Measurements from ENCODE around the gene FMNL1. TPM values are rescaled to one million over a fixed set of nuclear protein-coding genes. Genes with fewer than 3 reads are reported as not detected.

The FMNL1 gene
- total and polyA plus RNA-seq, 2 donors from 2014 or later: 2.3 to 32.9 TPM

DNA sequence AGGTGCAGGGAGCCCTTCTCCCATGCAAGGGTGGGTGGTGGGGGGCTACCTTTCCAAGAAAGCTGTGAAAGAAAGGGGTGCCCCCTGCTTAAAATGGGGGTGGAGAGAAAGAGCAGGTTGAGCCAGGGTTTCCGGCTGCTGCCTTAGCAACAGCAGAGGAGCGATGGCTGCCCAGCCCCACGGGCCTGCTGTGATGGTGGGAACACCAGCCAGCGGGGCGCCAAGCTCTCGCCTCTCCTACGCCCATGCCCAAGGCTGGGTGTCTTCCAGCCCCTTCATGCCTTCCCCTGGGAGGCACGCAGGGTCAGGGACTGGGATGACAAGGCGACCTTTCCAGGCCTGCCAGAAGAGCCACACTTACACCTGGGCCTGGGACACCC, 3.0 kb downstream of the FMNL1 start:
- DNase-seq (no peak), FAIRE-seq (no peak)
- intact Hi-C loops (cut with DNase I): loop anchor here (10.0 kb wide), 1 partner anchor 160 kb away; no protein-coding TSS in a partner anchor
- TF ChIP-seq, protein P1, sequence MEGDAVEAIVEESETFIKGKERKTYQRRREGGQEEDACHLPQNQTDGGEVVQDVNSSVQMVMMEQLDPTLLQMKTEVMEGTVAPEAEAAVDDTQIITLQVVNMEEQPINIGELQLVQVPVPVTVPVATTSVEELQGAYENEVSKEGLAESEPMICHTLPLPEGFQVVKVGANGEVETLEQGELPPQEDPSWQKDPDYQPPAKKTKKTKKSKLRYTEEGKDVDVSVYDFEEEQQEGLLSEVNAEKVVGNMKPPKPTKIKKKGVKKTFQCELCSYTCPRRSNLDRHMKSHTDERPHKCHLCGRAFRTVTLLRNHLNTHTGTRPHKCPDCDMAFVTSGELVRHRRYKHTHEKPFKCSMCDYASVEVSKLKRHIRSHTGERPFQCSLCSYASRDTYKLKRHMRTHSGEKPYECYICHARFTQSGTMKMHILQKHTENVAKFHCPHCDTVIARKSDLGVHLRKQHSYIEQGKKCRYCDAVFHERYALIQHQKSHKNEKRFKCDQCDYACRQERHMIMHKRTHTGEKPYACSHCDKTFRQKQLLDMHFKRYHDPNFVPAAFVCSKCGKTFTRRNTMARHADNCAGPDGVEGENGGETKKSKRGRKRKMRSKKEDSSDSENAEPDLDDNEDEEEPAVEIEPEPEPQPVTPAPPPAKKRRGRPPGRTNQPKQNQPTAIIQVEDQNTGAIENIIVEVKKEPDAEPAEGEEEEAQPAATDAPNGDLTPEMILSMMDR (IDR thresholded peaks at IDR 0.05; ENCODE audit: borderline replicate concordance, extremely low read depth, insufficient read depth): no peak
- H3K9ac ChIP-seq (ENCODE audit: low read length in 3 of 3): no peak overlapping the region
- H3K9me3 ChIP-seq (ENCODE audit: control insufficient read depth in 2 of 3, insufficient read depth in 1 of 3, low read length in 3 of 3): no peaks in the 10 kb centered on the region
- H3K36me3 ChIP-seq (ENCODE audit: control insufficient read depth in 2 of 3, insufficient read depth in 3 of 3, low read length in 3 of 3): no peaks in the 10 kb centered on the region
- H3K27me3 ChIP-seq (ENCODE audit: control insufficient read depth, insufficient read depth, low read length): no peaks in the 10 kb centered on the region
- peaks cover 0 to 2% (median 0%) of the 10 kb centered on the region in 3 donors for H3K4me1 ChIP-seq (ENCODE audit: control insufficient read depth in 2 of 3, insufficient read depth in 2 of 3, low read depth in 1 of 3, low read length in 3 of 3)
- peak overlapping the region in 1 of 2 donors; percentile 14 for H3K27ac ChIP-seq (ENCODE audit: low read depth in 2 of 2, low read length in 2 of 2)
- no peak overlapping the region for H3K4me3 ChIP-seq (ENCODE audit: low read length in 3 of 3)

DNA sequence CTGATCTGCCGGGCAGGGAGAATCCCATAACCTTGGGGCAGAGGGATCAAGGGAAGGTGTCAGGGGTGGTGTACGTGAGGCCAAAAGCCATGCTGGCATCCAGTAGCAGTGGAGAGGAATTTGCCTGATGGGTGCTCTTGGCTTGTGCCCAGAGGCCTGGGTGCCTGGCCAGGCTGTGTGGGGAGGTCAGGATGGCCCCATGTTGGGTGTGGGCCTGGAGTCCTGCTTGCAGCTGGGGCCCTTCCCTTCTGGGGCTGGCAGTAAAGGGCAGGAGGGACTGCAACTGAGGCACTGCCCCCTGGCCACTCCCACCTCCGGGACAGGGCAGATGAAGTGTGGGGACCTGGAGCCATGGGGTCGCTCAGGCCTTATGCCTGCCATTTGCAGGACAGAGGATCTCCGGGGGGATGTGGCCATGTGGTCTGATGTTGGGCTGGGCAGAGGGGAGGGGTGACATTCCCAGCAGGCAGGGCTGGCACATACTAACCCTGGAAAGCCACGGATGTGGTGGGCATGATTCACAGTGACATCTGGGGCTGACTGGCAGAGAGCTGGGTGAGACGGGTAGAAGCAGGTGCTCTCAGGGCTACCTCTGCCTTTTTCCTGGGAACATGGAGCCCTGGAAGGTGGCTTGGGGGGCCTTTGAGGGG, 3.5 kb downstream of the FMNL1 start:
- no peaks in the 10 kb centered on the region for H3K27me3 ChIP-seq (ENCODE audit: control insufficient read depth, insufficient read depth, low read length)
- no peaks in the 10 kb centered on the region for H3K36me3 ChIP-seq (ENCODE audit: control insufficient read depth in 2 of 3, insufficient read depth in 3 of 3, low read length in 3 of 3)
- H3K4me1 ChIP-seq (ENCODE audit: control insufficient read depth in 2 of 3, insufficient read depth in 2 of 3, low read depth in 1 of 3, low read length in 3 of 3): peaks cover 0 to 2% (median 0%) of the 10 kb centered on the region in 3 donors
- no peak overlapping the region for H3K4me3 ChIP-seq (ENCODE audit: low read length in 3 of 3)
- peak overlapping the region in 1 of 2 donors; percentile 14 for H3K27ac ChIP-seq (ENCODE audit: low read depth in 2 of 2, low read length in 2 of 2)
- intact Hi-C loops (cut with DNase I): loop anchor here (10.0 kb wide), 1 partner anchor 160 kb away; no protein-coding TSS in a partner anchor
- TF ChIP-seq, protein P1 (IDR thresholded peaks at IDR 0.05; ENCODE audit: borderline replicate concordance, extremely low read depth, insufficient read depth): no peak
- DNase-seq (no peak), FAIRE-seq (no peak)
- no peak overlapping the region for H3K9ac ChIP-seq (ENCODE audit: low read length in 3 of 3)
- H3K9me3 ChIP-seq (ENCODE audit: control insufficient read depth in 2 of 3, insufficient read depth in 1 of 3, low read length in 3 of 3): no peaks in the 10 kb centered on the region

DNA sequence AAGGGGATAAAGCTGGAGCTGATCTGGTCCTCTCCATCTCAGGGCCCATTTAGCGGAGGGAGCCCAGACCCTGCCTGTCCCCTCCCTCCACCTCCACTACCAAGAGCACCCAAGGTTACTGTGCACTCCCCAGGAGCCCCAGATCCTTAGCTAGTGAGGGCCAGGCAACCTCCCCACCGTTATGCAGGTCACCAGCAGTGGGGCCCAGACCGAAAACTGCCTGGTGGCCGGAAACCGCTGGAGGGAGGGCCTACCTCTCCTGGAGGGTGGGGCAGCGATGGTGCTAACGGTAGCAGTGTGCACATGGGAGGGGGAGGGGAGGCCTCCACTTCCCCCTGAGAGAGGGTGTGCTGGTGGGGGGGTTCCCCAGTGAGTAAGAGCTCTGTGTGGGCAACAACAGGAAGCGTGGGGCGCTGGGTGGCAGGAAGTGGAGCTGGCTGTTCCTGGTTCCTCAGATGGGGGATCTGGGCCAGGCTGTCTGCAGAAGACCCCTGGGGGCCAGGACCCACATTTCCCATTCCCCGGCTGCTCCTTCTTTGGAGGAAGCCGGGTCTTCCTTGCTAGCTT, 4.4 kb downstream of the FMNL1 start:
- H3K9me3 ChIP-seq (ENCODE audit: control insufficient read depth in 2 of 3, insufficient read depth in 1 of 3, low read length in 3 of 3): no peaks in the 10 kb centered on the region
- no peak for FAIRE-seq
- DNase-seq: peak in 2 of 5 donors; percentile 45 to 93
- intact Hi-C loops (cut with DNase I): loop anchor here (10.0 kb wide), 1 partner anchor 159 kb away; no protein-coding TSS in a partner anchor
- H3K4me3 ChIP-seq (ENCODE audit: low read length in 3 of 3): no peak overlapping the region
- H3K36me3 ChIP-seq (ENCODE audit: control insufficient read depth in 2 of 3, insufficient read depth in 3 of 3, low read length in 3 of 3): no peaks in the 10 kb centered on the region
- H3K27ac ChIP-seq (ENCODE audit: low read depth in 2 of 2, low read length in 2 of 2): no peak overlapping the region
- no peaks in the 10 kb centered on the region for H3K27me3 ChIP-seq (ENCODE audit: control insufficient read depth, insufficient read depth, low read length)
- H3K4me1 ChIP-seq (ENCODE audit: control insufficient read depth in 2 of 3, insufficient read depth in 2 of 3, low read depth in 1 of 3, low read length in 3 of 3): peaks cover 0 to 2% (median 0%) of the 10 kb centered on the region in 3 donors
- no peak overlapping the region for H3K9ac ChIP-seq (ENCODE audit: low read length in 3 of 3)
- TF ChIP-seq, protein P1 (IDR thresholded peaks at IDR 0.05; ENCODE audit: borderline replicate concordance, extremely low read depth, insufficient read depth): no peak

All from kidney (tissue), 14 donors.